BLaER1 treated with 17β-estradiol and CSF1 and Interleukin-3, amounts not matched to agents 10 nM and 100 nM (cell line): ENCODE data around the gene LMBR1.
"Not testable (repeated sequence)": the region's sequence is repeated elsewhere in the genome, so short reads cannot be mapped to it uniquely, and the experiment has no call there.

Source experiments
- H3K27ac ChIP-seq, 11 experiments: shearing (Covaris generic); formaldehyde crosslinking; 2 replicates each; pipeline ENCODE4 v1.8.1; 2022
- H3K27me3 ChIP-seq, 11 experiments: shearing (Covaris generic); formaldehyde crosslinking; 2 replicates each; pipeline ENCODE4 v1.8.1; 2022
- H3K36me3 ChIP-seq, 11 experiments: shearing (Covaris generic); formaldehyde crosslinking; 2 replicates each; pipeline ENCODE4 v1.8.1; 2022
- H3K4me1 ChIP-seq, 10 experiments: shearing (Covaris generic); formaldehyde crosslinking; 2 replicates each; pipeline ENCODE4 v1.8.1; 2022
- H3K4me2 ChIP-seq, 11 experiments: shearing (Covaris generic); formaldehyde crosslinking; 2 replicates each; pipeline ENCODE4 v1.8.1; 2022
- H3K4me3 ChIP-seq, 10 experiments: shearing (Covaris generic); formaldehyde crosslinking; 2 replicates each; pipeline ENCODE4 v1.8.1; 2022
- H3K9ac ChIP-seq, 11 experiments: shearing (Covaris generic); formaldehyde crosslinking; 2 replicates each; pipeline ENCODE4 v1.8.1; 2022
- H3K9me3 ChIP-seq, 11 experiments: shearing (Covaris generic); formaldehyde crosslinking; replicated peaks in 1 of 11; 2 replicates each; pipeline ENCODE4 v1.8.1; 2022
- H4K20me1 ChIP-seq, 11 experiments: shearing (Covaris generic); formaldehyde crosslinking; 2 replicates each; pipeline ENCODE4 v1.8.1; 2022
- Cebpa-rat ChIP-seq, 11 experiments: shearing (Covaris generic); IDR thresholded peaks; 2 replicates each; pipeline ENCODE4 v1.8.1; 2022

The LMBR1 gene

GRCh38 chr7:156829669-156830336 is 63.2 kb downstream of the LMBR1 start:
- H3K4me1 ChIP-seq: peaks cover 0 to 41% (median 19%) of the 10 kb centered on the region in 10 experiments; a peak in 14 of 20 replicates
- H3K9ac ChIP-seq: no peak overlapping the region
- peaks cover 8 to 45% (median 27%) of the 10 kb centered on the region in 11 experiments; a peak in 20 of 22 replicates for H3K36me3 ChIP-seq
- peaks cover 0 to 21% (median 12%) of the 10 kb centered on the region in 11 experiments; a peak in 11 of 22 replicates for H4K20me1 ChIP-seq
- no peaks in the 10 kb centered on the region for H3K27me3 ChIP-seq
- no peak for TF ChIP-seq Cebpa-rat (IDR thresholded peaks at IDR 0.05)
- peak overlapping the region in 7 of 11 experiments; percentile 8 to 77 (median 56); a peak in 11 of 22 replicates for H3K4me2 ChIP-seq
- no peak overlapping the region for H3K4me3 ChIP-seq
- H3K9me3 ChIP-seq: no peaks in the 10 kb centered on the region
- H3K27ac ChIP-seq: no peak overlapping the region

GRCh38 chr7:156827587-156828203 is 65.3 kb downstream of the LMBR1 start:
- no peak for TF ChIP-seq Cebpa-rat (IDR thresholded peaks at IDR 0.05)
- Histone ChIP-seq H3K4me3 (no peak overlapping the region), H3K27me3 (no peaks in the 10 kb centered on the region), H3K4me2 (no peak overlapping the region), H3K9me3 (no peaks in the 10 kb centered on the region), H3K27ac (no peak overlapping the region), H3K36me3 (peaks cover 3 to 50% (median 30%) of the 10 kb centered on the region in 11 experiments; a peak in 14 of 22 replicates), H3K9ac (no peak overlapping the region), H3K4me1 (peaks cover 0 to 34% (median 13%) of the 10 kb centered on the region in 10 experiments; a peak in 14 of 20 replicates), H4K20me1 (peaks cover 0 to 19% (median 12%) of the 10 kb centered on the region in 11 experiments; a peak in 10 of 22 replicates)

GRCh38 chr7:156823435-156823834 is 69.5 kb downstream of the LMBR1 start:
- Histone ChIP-seq H3K27me3 (no peaks in the 10 kb centered on the region), H3K36me3 (peaks cover 24 to 64% (median 39%) of the 10 kb centered on the region in 11 experiments; a peak in 21 of 22 replicates), H3K4me1 (no peaks in the 10 kb centered on the region), H4K20me1 (peaks cover 0 to 19% (median 5%) of the 10 kb centered on the region in 11 experiments; a peak in 7 of 22 replicates), H3K4me3 (no peak overlapping the region), H3K27ac (no peak overlapping the region), H3K9ac (no peak overlapping the region), H3K9me3 (no peaks in the 10 kb centered on the region), H3K4me2 (no peak overlapping the region)
- no peak for TF ChIP-seq Cebpa-rat (IDR thresholded peaks at IDR 0.05)

- Histone ChIP-seq H3K4me1 (no peaks in the 10 kb centered on the region), H3K9ac (no peak overlapping the region), H4K20me1 (peaks cover 0 to 15% (median 0%) of the 10 kb centered on the region in 11 experiments; a peak in 6 of 22 replicates), H3K4me2 (no peak overlapping the region), H3K27ac (no peak overlapping the region), H3K27me3 (no peaks in the 10 kb centered on the region), H3K9me3 (no peaks in the 10 kb centered on the region), H3K4me3 (no peak overlapping the region), H3K36me3 (peaks cover 21 to 53% (median 36%) of the 10 kb centered on the region in 11 experiments; a peak in 21 of 22 replicates)
- no peak for TF ChIP-seq Cebpa-rat (IDR thresholded peaks at IDR 0.05)
Measured at GRCh38 chr7:156820445-156821063, 72.4 kb downstream of the LMBR1 start.

- Histone ChIP-seq H3K9me3 (no peaks in the 10 kb centered on the region), H3K4me2 (no peak overlapping the region), H3K4me1 (no peaks in the 10 kb centered on the region), H4K20me1 (peaks cover 0 to 15% (median 0%) of the 10 kb centered on the region in 11 experiments; a peak in 6 of 22 replicates), H3K4me3 (no peak overlapping the region), H3K27ac (no peak overlapping the region), H3K9ac (no peak overlapping the region), H3K36me3 (peaks cover 23 to 55% (median 35%) of the 10 kb centered on the region in 11 experiments; a peak in 21 of 22 replicates), H3K27me3 (no peaks in the 10 kb centered on the region)
- TF ChIP-seq Cebpa-rat (IDR thresholded peaks at IDR 0.05): no peak
Measured at GRCh38 chr7:156819733-156820295, 73.2 kb downstream of the LMBR1 start.

GRCh38 chr7:156818133-156818532 is 74.8 kb downstream of the LMBR1 start:
- Histone ChIP-seq H3K4me2 (no peak overlapping the region), H3K4me1 (no peaks in the 10 kb centered on the region), H3K27ac (no peak overlapping the region), H3K36me3 (peaks cover 19 to 58% (median 35%) of the 10 kb centered on the region in 11 experiments; a peak in 20 of 22 replicates), H3K9ac (no peak overlapping the region; a peak in 1 of 22 replicates), H4K20me1 (peaks cover 0 to 15% (median 0%) of the 10 kb centered on the region in 11 experiments; a peak in 6 of 22 replicates), H3K9me3 (no peaks in the 10 kb centered on the region), H3K4me3 (no peak overlapping the region), H3K27me3 (no peaks in the 10 kb centered on the region)
- TF ChIP-seq Cebpa-rat (IDR thresholded peaks at IDR 0.05): no peak

- no peak for TF ChIP-seq Cebpa-rat (IDR thresholded peaks at IDR 0.05)
- Histone ChIP-seq H3K4me2 (no peak overlapping the region), H3K4me1 (no peaks in the 10 kb centered on the region), H3K4me3 (no peak overlapping the region), H3K27me3 (no peaks in the 10 kb centered on the region), H3K27ac (no peak overlapping the region), H3K9ac (no peak overlapping the region), H3K9me3 (no peaks in the 10 kb centered on the region), H3K36me3 (peaks cover 26 to 60% (median 38%) of the 10 kb centered on the region in 11 experiments; a peak in 21 of 22 replicates), H4K20me1 (peaks cover 0 to 15% (median 0%) of the 10 kb centered on the region in 11 experiments; a peak in 6 of 22 replicates)
Measured at GRCh38 chr7:156816943-156817572, 75.9 kb downstream of the LMBR1 start.

GRCh38 chr7:156811706-156812105 is 81.3 kb downstream of the LMBR1 start:
- TF ChIP-seq Cebpa-rat (IDR thresholded peaks at IDR 0.05): no peak
- no peak overlapping the region for H3K4me2 ChIP-seq
- no peak overlapping the region for H3K9ac ChIP-seq
- no peak overlapping the region for H3K4me3 ChIP-seq
- no peak overlapping the region for H3K27ac ChIP-seq
- H3K9me3 ChIP-seq: no peaks in the 10 kb centered on the region; a peak in 1 of 22 replicates
- H3K4me1 ChIP-seq: no peaks in the 10 kb centered on the region
- H3K36me3 ChIP-seq: peaks cover 20 to 77% (median 40%) of the 10 kb centered on the region in 11 experiments
- no peaks in the 10 kb centered on the region for H4K20me1 ChIP-seq
- H3K27me3 ChIP-seq: no peaks in the 10 kb centered on the region

- H3K4me1 ChIP-seq, H3K4me2 ChIP-seq, H3K9ac ChIP-seq, H3K27ac ChIP-seq, H3K4me3 ChIP-seq, H3K27me3 ChIP-seq, H3K9me3 ChIP-seq: not testable (repeated sequence)
- Histone ChIP-seq H3K36me3 (peaks cover 10 to 72% (median 28%) of the 10 kb centered on the region in 11 experiments; a peak in 19 of 22 replicates), H4K20me1 (peaks cover 0 to 19% (median 0%) of the 10 kb centered on the region in 11 experiments; a peak in 1 of 22 replicates)
Measured at GRCh38 chr7:156803656-156804055, 89.3 kb downstream of the LMBR1 start.
